NCI-H2227 (cell line): ENCODE results near the gene HMOX1.
"Not testable (repeated sequence)": the region's sequence is repeated elsewhere in the genome, so short reads cannot be mapped to it uniquely, and the experiment has no call there.

ENCODE experiments used
- DNase-seq: peaks from one replicate; lab custom pipeline; 2025; ENCODE audit not compliant: unreplicated experiment; lab: John Stamatoyannopoulos, UW

The HMOX1 gene

GRCh38 chr22:35431483-35432227, 50.8 kb downstream of the HMOX1 start:
- no peak for DNase-seq

GRCh38 chr22:35432228-35432905, 51.5 kb downstream of the HMOX1 start:
- no peak for DNase-seq

GRCh38 chr22:35434061-35434710, 53.3 kb downstream of the HMOX1 start:
- DNase-seq = no peak

- DNase-seq = no peak
These were observed 54.4 kb downstream of the HMOX1 start for GRCh38 chr22:35435201-35435740.

GRCh38 chr22:35436421-35436820, 55.5 kb downstream of the HMOX1 start:
- no peak for DNase-seq

- no peak for DNase-seq
These were observed 56.2 kb downstream of the HMOX1 start for GRCh38 chr22:35437049-35437448.

- not testable (repeated sequence) for DNase-seq
These were observed 57.9 kb downstream of the HMOX1 start for GRCh38 chr22:35438673-35439364.

GRCh38 chr22:35439365-35439717, 58.4 kb downstream of the HMOX1 start:
- no peak for DNase-seq

- DNase-seq = no peak
These were observed 59.2 kb downstream of the HMOX1 start for GRCh38 chr22:35440129-35440528.

GRCh38 chr22:35441489-35442100, 60.7 kb downstream of the HMOX1 start:
- no peak for DNase-seq

GRCh38 chr22:35442471-35442870, 61.6 kb downstream of the HMOX1 start:
- no peak for DNase-seq

GRCh38 chr22:35443338-35443737, 62.4 kb downstream of the HMOX1 start:
- no peak for DNase-seq
